GM19455 (cell line): Measurements from ENCODE around the gene NUDT6.

Experiments used
- ATAC-seq: cut with Tn5 transposase; IDR thresholded peaks from one replicate; pipeline ENCODE4 v1.9.1; 2021; ENCODE audit not compliant: unreplicated experiment

The NUDT6 gene

GRCh38 chr4:122914938-122915337, 7.5 kb downstream of the NUDT6 start:
- no peak for ATAC-seq

- peak; percentile 94 for ATAC-seq
These were observed 8.0 kb downstream of the NUDT6 start for GRCh38 chr4:122914292-122914904.

DNA sequence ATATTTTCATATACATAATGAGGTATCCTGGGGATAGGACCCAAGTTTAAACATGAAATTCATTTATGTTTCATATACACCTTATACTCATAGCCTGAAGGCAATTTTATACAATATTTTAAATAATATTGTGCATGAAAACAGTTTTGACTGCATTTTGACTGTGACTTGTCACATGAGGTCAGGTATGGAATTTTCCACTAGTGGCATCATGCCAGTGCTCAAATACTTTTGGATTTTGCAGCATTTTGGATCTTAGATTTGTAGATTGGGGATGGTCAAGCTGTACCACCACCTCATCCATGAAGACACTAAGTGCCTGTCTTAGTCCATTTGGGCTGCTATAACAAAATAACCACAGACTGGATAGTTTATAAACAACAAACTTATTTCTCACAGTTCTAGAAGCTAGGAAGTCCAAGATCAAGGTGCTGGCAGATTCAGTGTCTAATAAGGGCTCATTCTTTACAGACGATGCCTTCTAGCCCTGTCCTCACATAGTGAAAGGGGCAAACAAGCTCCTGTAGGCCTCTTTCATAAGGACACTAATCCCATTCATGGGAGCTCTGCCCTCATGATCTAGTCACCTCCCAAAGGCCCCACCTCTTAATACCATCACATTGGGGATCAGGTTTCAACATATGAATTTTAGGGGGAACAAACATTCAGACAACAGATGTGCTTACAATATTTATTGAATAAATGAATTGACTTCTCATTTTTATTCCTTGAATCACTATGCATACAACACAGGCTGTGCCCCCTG, 9.4 kb downstream of the NUDT6 start:
- no peak for ATAC-seq

- no peak for ATAC-seq
These were observed 10.8 kb downstream of the NUDT6 start for GRCh38 chr4:122911588-122911987.

GRCh38 chr4:122909683-122910082, 12.7 kb downstream of the NUDT6 start:
- no peak for ATAC-seq

DNA sequence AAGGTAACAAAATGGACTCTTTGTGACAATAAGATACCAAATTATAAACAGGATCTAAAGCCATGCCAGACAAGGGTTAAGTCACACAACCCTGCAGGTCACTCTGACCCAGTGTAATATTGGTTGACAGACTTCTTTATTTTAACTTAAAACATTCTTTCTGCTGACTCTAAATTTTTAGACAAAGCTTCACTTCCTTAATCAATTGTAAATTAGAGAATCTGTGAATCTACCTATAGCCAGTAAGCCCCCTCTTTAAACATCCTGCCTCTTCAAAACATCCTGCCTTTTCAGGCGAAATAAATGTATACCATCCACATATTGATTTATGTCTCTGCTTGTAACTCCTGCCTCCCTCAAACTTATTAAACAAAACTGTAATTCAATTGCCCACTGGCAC, 14.2 kb downstream of the NUDT6 start:
- no peak for ATAC-seq

- no peak for ATAC-seq
These were observed 15.5 kb downstream of the NUDT6 start for GRCh38 chr4:122906859-122907305.

- ATAC-seq, result no peak
These were observed 18.6 kb downstream of the NUDT6 start for GRCh38 chr4:122903766-122904288.

- ATAC-seq, result no peak
These were observed 21.0 kb downstream of the NUDT6 start for GRCh38 chr4:122901247-122902010.

DNA sequence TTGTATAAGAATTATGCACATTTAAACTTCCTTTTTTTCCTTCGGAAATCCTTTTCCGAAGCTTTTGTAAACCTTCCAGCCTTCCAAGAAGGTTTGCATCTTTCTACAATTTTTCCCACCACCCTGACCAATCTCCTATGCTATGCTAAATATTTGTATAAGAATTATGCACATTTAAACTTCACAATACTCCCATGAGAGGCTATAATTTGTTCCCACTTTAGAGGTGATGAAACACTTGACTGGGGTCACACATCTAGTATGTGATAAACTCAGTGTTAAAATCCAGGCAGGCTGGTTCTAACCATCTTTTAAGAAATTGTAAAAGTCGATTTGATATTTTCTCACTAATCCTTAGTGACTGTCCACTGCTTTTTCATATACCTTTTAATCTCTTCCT, 22.1 kb downstream of the NUDT6 start:
- no peak for ATAC-seq

GRCh38 chr4:122899682-122900081, 22.7 kb downstream of the NUDT6 start:
- ATAC-seq, result no peak

DNA sequence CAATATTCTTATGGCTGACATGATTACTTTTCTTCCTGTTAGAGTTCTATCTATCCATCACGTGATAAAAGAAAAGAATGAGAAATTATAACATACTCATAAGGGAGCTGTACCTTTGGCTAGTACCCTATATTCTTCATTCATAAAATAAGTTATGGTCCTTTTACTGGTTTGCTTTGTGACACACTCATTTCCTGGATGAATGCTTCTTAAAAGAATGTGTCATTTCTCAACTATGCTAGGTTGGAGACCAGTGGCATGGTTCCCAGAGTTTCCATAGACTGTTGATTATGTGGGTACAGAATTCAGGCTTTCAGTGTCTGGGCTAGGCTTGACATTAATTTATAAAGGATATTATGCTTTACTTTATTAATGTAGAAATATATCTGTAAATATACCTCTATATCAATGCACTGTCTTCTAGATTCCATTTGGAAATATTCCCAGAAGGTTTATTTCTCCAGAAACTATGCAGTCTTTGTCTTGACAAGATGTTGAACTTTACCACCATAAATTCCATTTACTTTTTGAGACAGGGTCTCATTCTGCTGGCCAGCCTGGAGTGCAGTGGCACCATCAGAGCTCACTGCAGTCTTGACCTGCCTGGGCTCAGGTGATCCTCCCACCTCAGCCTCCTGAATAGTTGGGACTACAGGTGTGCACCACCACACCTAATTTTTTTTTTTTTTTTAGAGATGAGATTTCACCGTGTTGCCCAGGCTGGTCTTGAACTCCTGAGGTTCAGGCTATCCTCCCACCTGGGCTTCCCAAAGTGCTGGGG, 23.8 kb downstream of the NUDT6 start:
- no peak for ATAC-seq

DNA sequence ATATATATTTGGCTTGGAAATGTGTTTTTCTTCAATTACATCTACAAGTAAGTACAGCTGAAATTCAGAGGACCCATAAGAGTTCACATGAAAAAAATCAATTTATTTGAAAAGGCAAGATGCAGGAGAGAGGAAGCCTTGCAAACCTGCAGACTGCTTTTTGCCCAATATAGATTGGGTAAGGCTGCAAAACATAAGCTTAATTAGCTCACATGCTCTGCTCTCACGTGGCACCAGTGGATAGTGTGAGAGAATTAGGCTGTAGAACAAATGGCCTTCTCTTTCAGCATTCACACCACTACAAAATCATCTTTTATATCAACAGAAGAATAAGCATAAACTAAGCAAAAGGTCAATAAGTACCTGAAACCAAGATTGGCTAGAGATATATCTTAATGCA, 26.1 kb downstream of the NUDT6 start:
- ATAC-seq, result no peak

DNA sequence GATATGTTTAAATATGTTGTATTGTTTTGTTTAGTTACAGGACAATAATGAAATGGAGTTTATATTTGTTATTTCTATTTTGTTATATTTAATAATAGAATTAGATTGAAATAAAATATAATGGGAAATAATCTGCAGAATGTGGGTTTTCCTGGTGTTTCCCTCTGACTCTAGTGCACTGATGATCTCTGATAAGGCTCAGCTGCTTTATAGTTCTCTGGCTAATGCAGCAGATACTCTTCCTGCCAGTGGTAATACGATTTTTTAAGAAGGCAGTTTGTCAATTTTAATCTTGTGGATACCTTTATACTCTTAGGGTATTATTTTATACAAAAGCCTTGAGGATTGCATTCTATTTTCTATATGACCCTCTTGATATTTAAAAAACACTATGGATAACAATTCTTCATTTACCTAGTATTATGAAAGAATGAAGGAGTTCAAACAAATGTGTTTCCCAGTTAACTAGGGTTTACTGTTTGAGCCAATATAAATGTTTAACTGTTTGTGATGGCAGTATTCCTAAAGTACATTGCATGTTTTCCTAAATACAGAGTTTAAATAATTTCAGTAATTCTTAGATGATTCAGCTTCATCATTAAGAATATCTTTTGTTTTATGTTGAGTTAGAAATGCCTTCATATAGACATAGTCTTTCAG, 26.9 kb downstream of the NUDT6 start:
- no peak for ATAC-seq

DNA sequence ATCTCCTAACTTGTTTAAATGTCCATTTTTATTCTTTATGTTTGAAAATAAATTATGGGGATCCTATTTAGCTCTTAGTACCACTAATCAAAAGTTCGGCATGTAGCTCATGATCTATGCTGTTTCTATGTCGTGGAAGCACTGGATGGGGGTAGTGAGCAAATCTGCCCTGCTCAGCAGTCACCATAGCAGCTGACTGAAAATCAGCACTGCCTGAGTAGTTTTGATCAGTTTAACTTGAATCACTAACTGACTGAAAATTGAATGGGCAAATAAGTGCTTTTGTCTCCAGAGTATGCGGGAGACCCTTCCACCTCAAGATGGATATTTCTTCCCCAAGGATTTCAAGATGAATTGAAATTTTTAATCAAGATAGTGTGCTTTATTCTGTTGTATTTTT, 27.6 kb downstream of the NUDT6 start:
- ATAC-seq, result no peak

- ATAC-seq, result no peak
These were observed 32.1 kb downstream of the NUDT6 start for GRCh38 chr4:122890147-122890795.

DNA sequence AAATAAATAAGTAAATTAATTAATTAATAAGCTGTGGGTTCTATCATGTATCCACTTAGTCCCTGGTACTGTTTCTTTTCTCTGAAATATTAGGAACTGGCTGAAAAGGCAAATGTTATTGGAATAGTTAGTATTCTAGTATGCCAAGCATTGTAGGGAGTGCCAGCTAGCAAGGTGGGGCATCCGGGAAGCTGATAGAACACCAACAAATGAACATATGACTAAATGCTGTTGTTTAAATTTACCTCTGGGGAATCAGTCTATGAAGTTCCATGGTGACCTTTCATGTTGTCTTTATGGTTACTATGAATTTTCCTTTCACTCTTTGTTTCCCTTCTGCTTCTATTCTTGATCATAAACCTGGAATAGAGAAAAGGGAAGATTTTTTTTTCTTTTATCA, 32.7 kb downstream of the NUDT6 start:
- no peak for ATAC-seq

DNA sequence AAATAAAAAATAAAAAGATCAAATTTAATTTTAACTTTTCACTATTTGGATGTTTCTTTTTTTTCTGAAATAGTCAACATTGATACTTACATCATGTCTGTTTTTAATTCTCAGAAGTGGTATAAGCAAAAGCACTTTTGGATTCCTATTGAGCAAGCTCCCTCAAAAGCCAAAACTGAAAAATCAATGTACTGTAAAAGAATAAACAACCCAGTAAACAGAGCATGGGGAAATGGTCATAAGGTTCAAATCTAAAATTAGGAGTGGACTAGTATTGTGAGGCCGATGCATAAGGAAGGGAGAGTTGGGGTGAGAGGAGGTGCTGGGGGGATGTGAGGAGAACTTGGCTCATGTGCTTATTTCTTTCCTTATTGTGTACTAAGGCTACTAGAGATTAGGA, 37.9 kb downstream of the NUDT6 start:
- ATAC-seq, result no peak

DNA sequence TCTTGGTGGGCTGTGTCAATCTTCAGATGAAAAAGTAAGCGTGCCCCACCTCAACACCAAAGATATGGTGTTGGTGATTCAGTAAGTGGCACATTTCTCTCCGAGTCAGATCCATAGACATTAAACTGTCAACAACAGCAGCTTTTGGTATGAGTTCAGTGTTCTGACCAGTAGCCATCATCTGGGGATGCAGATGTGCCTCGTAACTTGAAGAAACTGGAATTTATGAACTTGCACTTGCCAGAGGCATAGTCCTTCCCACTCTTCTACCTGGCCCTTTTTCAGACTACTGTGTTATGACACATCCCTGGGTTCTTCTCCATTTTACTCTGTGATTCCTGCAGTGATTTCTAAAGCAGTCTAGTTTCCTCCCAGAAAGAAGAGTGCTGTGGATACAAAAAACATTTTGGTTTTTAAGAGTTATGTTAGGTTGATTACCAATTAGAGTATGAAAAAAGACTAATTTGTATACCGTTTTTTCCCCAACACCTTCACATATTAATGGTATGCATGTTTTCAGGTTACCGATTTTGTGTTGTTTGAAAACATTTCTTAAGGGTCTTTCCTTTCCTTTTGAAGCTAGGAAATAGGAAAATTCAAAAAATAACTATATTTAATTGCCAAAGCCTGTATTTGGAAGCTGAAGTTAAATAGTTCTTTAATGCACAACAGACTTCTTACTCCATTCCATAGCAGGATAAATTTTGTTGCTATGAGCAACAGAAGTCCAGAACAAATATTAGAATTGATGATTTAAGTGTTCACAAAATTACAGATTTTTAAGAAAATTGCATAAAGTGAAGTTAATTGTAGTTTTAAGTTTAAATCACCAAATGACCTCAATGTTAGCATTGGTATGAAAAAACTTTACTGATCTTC, 39.3 kb downstream of the NUDT6 start:
- ATAC-seq, result no peak
